Cortex of kidney (tissue), 1 donor: ENCODE data around the gene CDT1.

ENCODE experiments used
- DNase-seq: peaks from one replicate; lab custom pipeline; 2025; lab: John Stamatoyannopoulos, UW

Gene CDT1

DNA sequence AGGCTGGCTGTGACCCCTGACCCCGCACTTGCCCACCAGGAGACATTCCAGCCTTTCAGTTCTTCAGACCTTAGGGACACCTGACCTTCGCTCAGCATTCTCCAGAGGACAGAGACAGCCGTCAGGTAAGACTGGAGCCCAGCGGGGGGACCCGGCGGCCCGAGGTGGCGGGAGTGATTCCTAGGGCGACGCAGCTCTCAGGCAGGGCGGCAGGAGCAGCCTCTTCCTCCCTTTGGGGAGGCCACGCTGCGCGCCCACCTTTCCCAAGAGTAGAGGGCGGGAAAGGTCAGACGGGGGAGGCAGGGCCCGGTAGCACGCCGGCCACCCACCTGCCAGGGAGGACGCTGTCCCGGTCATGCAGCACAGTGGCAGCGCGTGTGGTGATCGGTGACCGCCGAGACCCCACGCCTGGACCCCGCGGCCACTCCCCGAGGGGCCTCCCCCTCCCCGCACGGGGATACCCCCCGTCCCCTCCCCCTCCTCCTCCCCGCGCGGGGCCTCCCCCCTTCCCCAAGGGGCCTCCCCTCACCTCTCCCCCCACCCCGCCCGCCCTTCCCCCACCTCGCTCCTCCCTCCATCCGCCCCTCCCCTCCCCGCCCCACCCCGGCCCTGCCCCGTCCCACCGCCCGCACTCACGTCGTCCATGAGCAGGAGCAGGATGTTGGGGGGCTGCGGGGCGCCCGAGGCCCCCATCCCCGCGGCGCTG lies 52.7 kb downstream of the CDT1 start:
- no peak for DNase-seq

DNA sequence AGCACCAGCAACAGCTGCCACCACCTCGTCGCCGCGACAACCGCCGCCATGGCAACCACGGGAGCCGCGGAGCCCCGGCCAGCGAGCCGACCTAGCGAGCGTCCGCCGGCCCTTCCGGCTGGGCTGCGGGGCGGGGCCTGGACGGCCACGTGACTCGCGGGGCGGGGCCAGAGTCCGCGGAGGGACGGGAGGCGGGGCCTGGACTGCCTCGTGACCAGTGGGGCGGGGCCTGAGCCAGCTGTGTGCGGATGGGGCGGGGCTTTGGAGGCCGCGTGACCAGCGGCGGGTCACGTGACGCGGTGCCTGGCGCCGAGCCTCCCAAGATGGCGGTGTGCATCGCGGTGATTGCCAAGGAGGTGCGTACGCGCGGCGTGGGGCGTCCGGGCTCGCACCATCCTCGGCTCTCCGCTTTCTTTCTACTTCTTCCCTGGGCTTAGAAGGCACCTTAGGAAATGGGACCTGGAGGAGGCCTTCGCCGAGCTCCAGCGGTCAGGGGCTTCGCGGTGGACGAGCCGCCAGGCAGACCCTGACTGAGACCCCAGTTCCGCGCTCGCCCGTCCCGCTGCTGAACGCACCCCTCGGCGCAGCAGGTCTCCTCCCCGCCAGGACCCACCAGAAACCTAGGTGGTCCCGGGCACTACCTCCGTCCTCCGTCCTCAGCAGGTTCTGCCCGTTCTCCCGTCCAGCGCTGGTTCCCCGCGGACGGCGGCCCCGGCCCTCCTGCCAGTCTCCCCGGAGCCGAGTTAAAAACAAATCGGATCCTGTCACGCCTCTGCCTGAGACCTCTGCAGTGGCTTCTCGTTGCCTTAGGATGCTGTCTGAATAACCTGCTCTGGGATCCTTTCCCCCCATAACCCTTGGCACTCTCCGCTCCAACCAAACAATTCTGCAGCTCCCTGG lies 53.5 kb downstream of the CDT1 start, which contains the start of the genes GALNS and TRAPPC2L:
Gene GALNS (minus strand): TSS at position 120 of the 900 bp plus-strand sequence. CDS start 70 bp downstream, at position 50.
Gene TRAPPC2L (plus strand): TSS at position 300 of the 900 bp plus-strand sequence. CDS start 24 bp downstream, at position 324.
- DNase-seq = peak; percentile 87

DNA sequence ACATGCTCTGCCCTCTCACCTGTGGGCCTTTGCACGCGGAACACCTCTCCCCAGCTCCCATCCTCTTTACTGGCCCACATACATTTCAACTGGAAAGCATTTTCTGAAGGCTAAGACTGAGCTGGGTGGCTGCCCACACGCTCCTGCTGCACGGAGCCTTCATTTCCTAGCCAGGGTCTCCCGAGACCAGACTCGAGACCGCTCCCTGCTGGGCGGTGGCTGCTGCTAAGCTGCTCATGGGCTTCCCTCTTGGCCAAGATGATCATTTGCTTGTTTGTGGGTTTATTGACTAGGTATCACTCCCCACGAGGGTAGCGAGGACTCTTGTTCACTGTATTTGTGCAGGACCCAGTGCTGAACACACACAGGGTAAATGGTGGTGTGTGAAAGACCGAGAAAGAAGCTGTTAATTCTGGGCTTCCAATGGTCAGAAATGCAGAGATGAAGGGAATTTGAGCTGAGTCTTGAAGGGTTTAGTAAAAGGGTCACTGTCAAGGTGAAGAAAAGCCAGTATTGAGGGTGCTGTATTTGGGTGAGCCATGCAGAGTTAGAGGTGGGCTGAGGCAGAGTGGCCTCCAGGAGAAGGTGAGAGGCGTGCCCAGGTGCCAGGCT lies 54.2 kb downstream of the CDT1 start:
- DNase-seq = no peak
